SK-N-SH treated with all-trans-retinoic acid at 6 μM for 48 hours (cell line): Measurements from ENCODE around the gene LONRF2.

ENCODE experiments used
- ATAC-seq: fragments of 200-7000 bp; cut with Tn5 transposase; 3 replicates; pipeline ENCODE4 v1.9.1; 2020; ENCODE audit warnings: mild to moderate bottlenecking, moderate library complexity
- ARNTL ChIP-seq: fragments of 450-650 bp; formaldehyde crosslinking; IDR thresholded peaks from 2 replicates; pipeline ENCODE4 v1.5.0; 2020; ENCODE audit warnings: low read depth, mild to moderate bottlenecking, moderate library complexity, borderline replicate concordance
- CREB5 ChIP-seq: fragments of 250-450 bp; sonication (Bioruptor Pico); IDR thresholded peaks from 2 replicates; pipeline ENCODE4 v1.5.1; 2020; ENCODE audit warnings: low read depth, mild to moderate bottlenecking, moderate library complexity
- CSRNP3 ChIP-seq: fragments of 250-450 bp; sonication (Bioruptor Pico); IDR thresholded peaks from 2 replicates; pipeline ENCODE4 v1.5.1; 2021; ENCODE audit warnings: mild to moderate bottlenecking, moderate library complexity
- ESRRG ChIP-seq: fragments of 250-450 bp; sonication (Bioruptor Pico); IDR thresholded peaks from 2 replicates; pipeline ENCODE4 v1.6.1; 2021; ENCODE audit warnings: mild to moderate bottlenecking
- ISL1 ChIP-seq: fragments of 250-450 bp; sonication (Bioruptor Pico); IDR thresholded peaks from 2 replicates; pipeline ENCODE4 v2.1.2; 2022; ENCODE audit warnings: mild to moderate bottlenecking, moderate library complexity
- OSR1 ChIP-seq: fragments of 250-450 bp; sonication (Bioruptor Pico); IDR thresholded peaks from 2 replicates; pipeline ENCODE4 v1.8.0; 2022; ENCODE audit warnings: moderate library complexity, mild to moderate bottlenecking, inconsistent platforms
- PPARA ChIP-seq: fragments of 250-450 bp; sonication (Bioruptor Pico); IDR thresholded peaks from 2 replicates; pipeline ENCODE4 v1.5.0; 2020; ENCODE audit warnings: mild to moderate bottlenecking, borderline replicate concordance
- RARB ChIP-seq: fragments of 250-450 bp; sonication (Bioruptor Pico); IDR thresholded peaks from 2 replicates; pipeline ENCODE4 v1.8.0; 2021; ENCODE audit warnings: mild to moderate bottlenecking, moderate library complexity
- TCF4 ChIP-seq: fragments of 250-450 bp; sonication (Bioruptor Pico); IDR thresholded peaks from 2 replicates; pipeline ENCODE4 v1.8.0; 2021; ENCODE audit warnings: mild to moderate bottlenecking, moderate library complexity, borderline replicate concordance
- TOX ChIP-seq: fragments of 250-450 bp; sonication (Bioruptor Pico); IDR thresholded peaks from 2 replicates; pipeline ENCODE4 v1.8.0; 2021; ENCODE audit warnings: mild to moderate bottlenecking, moderate library complexity, borderline replicate concordance
- ZFP3 ChIP-seq: fragments of 250-450 bp; sonication (Bioruptor Pico); IDR thresholded peaks from 2 replicates; pipeline ENCODE4 v1.5.0; 2020; ENCODE audit warnings: mild to moderate bottlenecking, moderate library complexity
- ZFP30 ChIP-seq: fragments of 450-650 bp; formaldehyde crosslinking; IDR thresholded peaks from 2 replicates; pipeline ENCODE4 v1.5.0; 2022; ENCODE audit warnings: mild to moderate bottlenecking, moderate library complexity
- TF ChIP-seq, protein P1 (sequence below): fragments of 250-450 bp; sonication (Bioruptor Pico); IDR thresholded peaks from 2 replicates; pipeline ENCODE4 v1.8.0; 2021; ENCODE audit warnings: low read depth, mild to moderate bottlenecking, moderate library complexity, borderline replicate concordance
- TF ChIP-seq, protein P2 (sequence below): fragments of 250-450 bp; sonication (Bioruptor Pico); IDR thresholded peaks from 2 replicates; pipeline ENCODE4 v1.5.0; 2020; ENCODE audit warnings: mild to moderate bottlenecking, moderate library complexity

LONRF2 gene

DNA sequence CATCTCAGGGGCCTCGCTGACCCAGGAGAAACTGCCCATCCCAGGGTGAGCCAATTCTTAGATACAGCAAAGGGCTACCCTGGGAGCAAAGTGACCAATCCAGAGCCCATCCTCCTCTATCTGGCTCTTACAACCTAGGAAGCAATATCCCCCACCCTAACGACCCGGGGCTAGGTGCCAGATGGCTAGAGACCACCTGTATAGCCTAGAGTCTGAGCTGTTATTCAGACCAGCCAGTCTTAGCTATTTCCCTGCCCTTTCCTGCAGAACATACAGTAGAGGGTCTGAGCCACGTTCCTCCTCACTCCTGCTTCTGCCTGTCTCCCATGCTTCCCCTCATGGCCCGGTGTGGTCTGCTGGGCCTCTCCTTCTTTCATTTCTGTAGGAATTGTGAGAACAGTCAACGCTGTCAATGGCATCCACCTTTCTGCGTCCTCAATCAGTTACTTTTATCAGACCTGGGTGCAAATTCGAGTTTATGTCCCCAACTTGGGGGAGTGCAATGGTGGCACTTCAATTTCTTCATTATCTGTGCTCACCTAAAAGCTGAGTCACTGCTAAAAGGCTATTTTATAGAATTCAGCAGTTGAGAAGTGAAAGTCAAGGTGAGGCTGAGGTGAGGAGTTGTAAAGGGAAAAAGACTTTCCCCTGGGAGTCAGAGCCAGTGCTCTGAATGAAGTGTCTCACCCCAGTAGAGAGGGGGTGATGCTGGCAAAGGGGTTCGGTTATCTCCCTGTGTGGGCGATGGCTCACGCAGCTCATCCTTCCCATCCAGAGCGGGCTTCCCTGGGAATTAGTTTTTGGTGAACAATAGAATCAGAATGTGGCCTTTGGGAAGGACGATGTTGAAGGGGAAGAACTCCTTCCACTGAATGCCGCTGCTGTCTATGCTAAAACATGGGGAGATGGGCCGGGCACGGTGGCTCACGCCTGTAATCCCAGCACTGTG, 42.4 kb downstream of the LONRF2 start (continued):
- TF ChIP-seq CSRNP3, result no peak

DNA sequence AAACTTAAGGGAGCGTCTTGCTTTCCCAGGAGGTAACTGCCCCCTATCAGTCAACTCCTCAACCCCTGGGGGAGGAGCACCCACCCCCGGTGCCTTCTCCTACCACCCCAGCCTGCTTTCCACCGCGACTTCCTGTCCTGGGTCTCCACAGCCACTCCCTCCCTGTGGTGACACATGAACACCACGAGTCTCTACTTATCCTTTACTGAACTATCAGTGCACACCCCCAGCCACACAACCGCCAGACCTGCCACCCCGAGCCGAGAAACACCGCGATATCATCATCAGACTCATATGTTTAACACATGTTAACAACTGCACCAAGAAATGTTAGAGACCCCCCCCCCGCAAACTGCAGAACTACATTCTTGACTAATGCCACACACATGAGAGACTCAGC, 43.3 kb downstream of the LONRF2 start:
- TF ChIP-seq CSRNP3 (no peak), OSR1 (no peak), PPARA (no peak), ESRRG (CRISPR knock-in tag) (no peak), ZFP3 (CRISPR knock-in tag) (no peak), ISL1 (CRISPR knock-in tag) (no peak), ARNTL (no peak), RARB (CRISPR knock-in tag) (no peak)
- TF ChIP-seq, protein P1, sequence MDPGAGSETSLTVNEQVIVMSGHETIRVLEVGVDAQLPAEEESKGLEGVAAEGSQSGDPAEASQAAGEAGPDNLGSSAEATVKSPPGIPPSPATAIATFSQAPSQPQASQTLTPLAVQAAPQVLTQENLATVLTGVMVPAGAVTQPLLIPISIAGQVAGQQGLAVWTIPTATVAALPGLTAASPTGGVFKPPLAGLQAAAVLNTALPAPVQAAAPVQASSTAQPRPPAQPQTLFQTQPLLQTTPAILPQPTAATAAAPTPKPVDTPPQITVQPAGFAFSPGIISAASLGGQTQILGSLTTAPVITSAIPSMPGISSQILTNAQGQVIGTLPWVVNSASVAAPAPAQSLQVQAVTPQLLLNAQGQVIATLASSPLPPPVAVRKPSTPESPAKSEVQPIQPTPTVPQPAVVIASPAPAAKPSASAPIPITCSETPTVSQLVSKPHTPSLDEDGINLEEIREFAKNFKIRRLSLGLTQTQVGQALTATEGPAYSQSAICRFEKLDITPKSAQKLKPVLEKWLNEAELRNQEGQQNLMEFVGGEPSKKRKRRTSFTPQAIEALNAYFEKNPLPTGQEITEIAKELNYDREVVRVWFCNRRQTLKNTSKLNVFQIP (CRISPR knock-in tag), result no peak
- no peak for ATAC-seq

DNA sequence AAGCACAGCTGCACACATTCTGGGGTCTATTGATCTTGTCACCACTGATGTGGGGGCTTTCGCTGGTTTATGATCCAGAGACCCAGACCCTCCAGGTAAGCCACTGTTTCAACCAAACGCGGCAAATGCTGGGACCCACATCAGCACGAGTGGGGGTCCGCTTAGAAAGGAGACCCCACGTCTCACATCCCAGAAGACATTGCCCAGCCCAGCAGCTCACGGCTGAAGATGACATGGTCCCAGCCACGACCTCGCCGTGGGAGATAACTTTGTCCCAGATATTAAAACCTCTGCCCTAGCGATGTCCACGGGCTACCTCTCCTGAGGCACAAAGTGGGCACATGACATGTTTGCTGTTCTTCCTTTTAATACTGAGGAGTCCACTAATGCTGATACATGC, 43.8 kb downstream of the LONRF2 start:
- TF ChIP-seq CREB5 (CRISPR knock-in tag), result no peak
- TF ChIP-seq TOX (CRISPR knock-in tag), result no peak
- TF ChIP-seq CSRNP3, result no peak
- TF ChIP-seq, protein P2, sequence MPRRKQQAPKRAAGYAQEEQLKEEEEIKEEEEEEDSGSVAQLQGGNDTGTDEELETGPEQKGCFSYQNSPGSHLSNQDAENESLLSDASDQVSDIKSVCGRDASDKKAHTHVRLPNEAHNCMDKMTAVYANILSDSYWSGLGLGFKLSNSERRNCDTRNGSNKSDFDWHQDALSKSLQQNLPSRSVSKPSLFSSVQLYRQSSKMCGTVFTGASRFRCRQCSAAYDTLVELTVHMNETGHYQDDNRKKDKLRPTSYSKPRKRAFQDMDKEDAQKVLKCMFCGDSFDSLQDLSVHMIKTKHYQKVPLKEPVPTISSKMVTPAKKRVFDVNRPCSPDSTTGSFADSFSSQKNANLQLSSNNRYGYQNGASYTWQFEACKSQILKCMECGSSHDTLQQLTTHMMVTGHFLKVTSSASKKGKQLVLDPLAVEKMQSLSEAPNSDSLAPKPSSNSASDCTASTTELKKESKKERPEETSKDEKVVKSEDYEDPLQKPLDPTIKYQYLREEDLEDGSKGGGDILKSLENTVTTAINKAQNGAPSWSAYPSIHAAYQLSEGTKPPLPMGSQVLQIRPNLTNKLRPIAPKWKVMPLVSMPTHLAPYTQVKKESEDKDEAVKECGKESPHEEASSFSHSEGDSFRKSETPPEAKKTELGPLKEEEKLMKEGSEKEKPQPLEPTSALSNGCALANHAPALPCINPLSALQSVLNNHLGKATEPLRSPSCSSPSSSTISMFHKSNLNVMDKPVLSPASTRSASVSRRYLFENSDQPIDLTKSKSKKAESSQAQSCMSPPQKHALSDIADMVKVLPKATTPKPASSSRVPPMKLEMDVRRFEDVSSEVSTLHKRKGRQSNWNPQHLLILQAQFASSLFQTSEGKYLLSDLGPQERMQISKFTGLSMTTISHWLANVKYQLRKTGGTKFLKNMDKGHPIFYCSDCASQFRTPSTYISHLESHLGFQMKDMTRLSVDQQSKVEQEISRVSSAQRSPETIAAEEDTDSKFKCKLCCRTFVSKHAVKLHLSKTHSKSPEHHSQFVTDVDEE (CRISPR knock-in tag), result no peak
- no peak for TF ChIP-seq ZFP3 (CRISPR knock-in tag)
- TF ChIP-seq ZFP30 (CRISPR knock-in tag), result no peak
- ATAC-seq, result no peak

DNA sequence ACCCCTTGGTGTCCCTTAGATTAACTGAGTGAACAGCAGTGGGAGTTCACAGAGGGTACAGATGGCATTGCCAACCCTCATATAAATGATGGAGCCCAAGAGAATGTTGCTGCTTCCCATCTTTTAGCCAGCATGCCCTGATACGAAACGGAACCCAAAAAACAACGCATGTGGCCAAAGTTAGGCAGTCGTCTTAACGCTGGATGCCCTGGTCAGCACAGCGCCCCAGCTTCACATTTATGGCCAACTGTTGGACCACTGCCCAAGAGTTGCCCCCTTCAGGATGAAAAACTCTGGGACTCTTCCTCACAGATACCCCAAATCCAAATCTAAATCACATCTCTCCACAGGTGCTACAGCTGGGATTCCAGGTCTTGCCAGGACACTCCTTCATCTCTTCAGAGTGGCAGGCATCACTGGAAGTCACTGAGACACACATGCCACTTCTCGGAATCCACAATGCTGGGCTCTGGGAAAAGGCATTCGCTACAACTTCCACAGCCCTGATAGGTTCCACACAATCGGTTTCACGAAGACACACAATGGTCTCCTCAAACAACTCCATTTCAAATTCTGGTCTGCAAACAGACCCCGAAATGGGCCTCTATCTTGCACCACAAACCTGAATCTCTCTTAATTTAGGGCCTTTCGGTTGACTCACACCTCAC, 44.6 kb downstream of the LONRF2 start:
- TF ChIP-seq TCF4 (CRISPR knock-in tag), result no peak
- TF ChIP-seq, protein P1 (CRISPR knock-in tag), result no peak
- no peak for TF ChIP-seq TOX (CRISPR knock-in tag)
- ATAC-seq, result no peak
